ENCODE data around the gene DHRS7.

The DHRS7 gene

DNA sequence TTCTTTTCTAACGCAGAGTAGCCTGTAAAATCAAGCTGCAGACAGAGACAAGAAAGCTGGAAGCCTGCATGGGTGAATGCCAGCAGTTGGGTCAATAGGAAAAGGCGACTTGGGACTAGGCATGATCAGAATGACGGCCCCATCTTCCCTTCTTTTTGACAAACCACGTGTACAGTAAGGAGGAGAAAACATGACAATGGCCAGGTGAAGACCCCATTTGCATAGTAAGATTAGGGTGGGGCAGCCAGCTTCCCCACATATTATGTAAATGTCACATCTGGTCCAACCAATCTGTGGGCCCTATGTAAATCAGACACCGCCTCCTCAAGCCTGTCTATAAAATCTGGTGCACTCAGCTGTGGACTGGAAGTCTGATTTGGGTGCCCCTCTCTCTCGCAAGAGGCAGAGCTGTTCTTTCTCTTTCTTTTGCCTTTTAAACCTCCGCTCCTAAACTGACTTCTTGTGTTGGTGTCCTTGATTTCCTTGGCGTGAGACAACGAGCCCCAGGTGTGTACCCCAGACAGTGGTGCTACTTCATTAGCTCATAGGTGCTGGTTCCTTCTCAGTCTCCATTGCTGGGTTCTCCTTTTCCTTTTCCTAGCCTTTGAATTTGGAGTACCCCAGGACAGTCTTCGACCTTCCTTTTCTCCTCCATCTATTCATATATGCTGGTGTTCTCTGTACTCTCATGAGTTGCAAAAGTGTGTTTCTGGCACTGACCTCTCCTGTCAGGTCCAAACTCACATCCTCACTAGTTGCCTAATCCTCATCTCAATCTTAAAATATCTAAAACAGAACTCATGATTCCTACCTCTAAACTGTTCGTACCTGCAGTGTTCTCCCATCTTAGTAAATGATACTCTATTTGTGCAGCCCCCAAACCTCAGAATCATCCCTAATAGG lies 9.4 kb upstream of the DHRS7 start:
- DNase-seq (ENCODE audit: low spot score) (no peak), ATAC-seq (ENCODE audit: low read depth) (no peak)
- no peaks in the 10 kb centered on the region for H3K27me3 ChIP-seq (ENCODE audit: insufficient read depth, poor library complexity, severe bottlenecking)
- H3K36me3 ChIP-seq (ENCODE audit: low read depth) = no peaks in the 10 kb centered on the region
- no peak for TF ChIP-seq CTCF (IDR thresholded peaks at IDR 0.05; ENCODE audit: poor library complexity, severe bottlenecking)
- H3K27ac ChIP-seq (ENCODE audit: poor library complexity, severe bottlenecking) = peak overlapping the region; percentile 52
- H3K4me3 ChIP-seq (ENCODE audit: severe bottlenecking) = no peak overlapping the region
- H3K9me3 ChIP-seq (ENCODE audit: severe bottlenecking) = peaks cover 5% of the 10 kb centered on the region
- peaks cover 24% of the 10 kb centered on the region for H3K4me1 ChIP-seq (ENCODE audit: insufficient read depth, poor library complexity, severe bottlenecking)

- Histone ChIP-seq H3K9me3 (ENCODE audit: severe bottlenecking) (no peaks in the 10 kb centered on the region), H3K27ac (ENCODE audit: poor library complexity, severe bottlenecking) (no peak overlapping the region), H3K4me3 (ENCODE audit: severe bottlenecking) (no peak overlapping the region), H3K27me3 (ENCODE audit: insufficient read depth, poor library complexity, severe bottlenecking) (no peaks in the 10 kb centered on the region), H3K4me1 (ENCODE audit: insufficient read depth, poor library complexity, severe bottlenecking) (peaks cover 10% of the 10 kb centered on the region), H3K36me3 (ENCODE audit: low read depth) (no peaks in the 10 kb centered on the region)
- ATAC-seq (ENCODE audit: low read depth) (no peak), DNase-seq (ENCODE audit: low spot score) (no peak)
- no peak for TF ChIP-seq CTCF (IDR thresholded peaks at IDR 0.05; ENCODE audit: poor library complexity, severe bottlenecking)
These were observed 6.5 kb upstream of the DHRS7 start for GRCh38 chr14:60171690-60172089.

DNA sequence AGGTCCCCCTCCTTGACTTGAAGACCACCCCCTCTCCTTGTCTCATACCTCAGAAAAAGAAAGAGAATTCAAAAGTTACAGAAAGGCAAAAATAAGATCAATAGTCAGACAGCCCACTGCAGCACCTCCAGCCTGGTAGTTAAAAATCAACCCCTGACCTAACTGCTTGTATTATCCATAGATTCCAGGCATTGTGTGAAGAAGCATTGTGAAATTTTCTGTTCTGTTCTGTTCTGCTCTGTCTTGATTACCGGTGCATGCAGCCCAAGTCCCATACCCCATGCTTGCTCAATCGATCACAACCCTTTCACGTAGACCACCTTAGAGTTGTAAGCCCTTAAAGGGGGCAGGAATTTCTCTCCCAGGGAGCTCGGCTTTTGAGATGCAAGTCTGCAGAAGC lies 5.8 kb upstream of the DHRS7 start:
- no peaks in the 10 kb centered on the region for H3K27me3 ChIP-seq (ENCODE audit: insufficient read depth, poor library complexity, severe bottlenecking)
- no peaks in the 10 kb centered on the region for H3K36me3 ChIP-seq (ENCODE audit: low read depth)

DNA sequence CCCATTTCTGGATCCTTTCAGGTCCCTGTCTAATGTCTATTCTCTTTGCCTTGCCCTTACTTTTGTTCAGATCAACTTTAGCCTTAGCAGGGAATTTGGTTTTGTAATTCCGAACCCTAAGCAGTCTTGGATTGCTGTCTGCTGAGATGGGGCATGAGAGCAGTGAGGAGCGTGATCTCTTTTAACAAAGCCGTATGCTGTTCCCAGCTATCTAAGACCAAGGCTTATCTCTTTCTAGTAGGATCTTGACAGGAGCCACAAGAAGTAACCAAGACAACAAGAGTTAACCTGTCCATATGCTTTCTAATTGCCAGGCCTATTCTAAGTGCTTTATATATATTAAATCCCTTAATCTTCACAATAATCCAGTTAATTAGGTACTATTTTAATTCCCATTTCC lies 4.5 kb upstream of the DHRS7 start:
- H3K4me3 ChIP-seq (ENCODE audit: severe bottlenecking) = no peak overlapping the region
- peaks cover 4% of the 10 kb centered on the region for H3K4me1 ChIP-seq (ENCODE audit: insufficient read depth, poor library complexity, severe bottlenecking)
- H3K27me3 ChIP-seq (ENCODE audit: insufficient read depth, poor library complexity, severe bottlenecking) = no peaks in the 10 kb centered on the region
- ATAC-seq (ENCODE audit: low read depth) (no peak), DNase-seq (ENCODE audit: low spot score) (no peak)
- no peak for TF ChIP-seq CTCF (IDR thresholded peaks at IDR 0.05; ENCODE audit: poor library complexity, severe bottlenecking)
- H3K27ac ChIP-seq (ENCODE audit: poor library complexity, severe bottlenecking) = no peak overlapping the region
- no peaks in the 10 kb centered on the region for H3K36me3 ChIP-seq (ENCODE audit: low read depth)
- H3K9me3 ChIP-seq (ENCODE audit: severe bottlenecking) = no peaks in the 10 kb centered on the region

More for the DNA sequence above, 5.8 kb upstream of the DHRS7 start:
- H3K4me3 ChIP-seq (ENCODE audit: severe bottlenecking) = no peak overlapping the region
- H3K27ac ChIP-seq (ENCODE audit: poor library complexity, severe bottlenecking) = no peak overlapping the region
- no peaks in the 10 kb centered on the region for H3K9me3 ChIP-seq (ENCODE audit: severe bottlenecking)
- ATAC-seq (ENCODE audit: low read depth) (no peak), DNase-seq (ENCODE audit: low spot score) (no peak)
- TF ChIP-seq CTCF (IDR thresholded peaks at IDR 0.05; ENCODE audit: poor library complexity, severe bottlenecking) = no peak
- H3K4me1 ChIP-seq (ENCODE audit: insufficient read depth, poor library complexity, severe bottlenecking) = peaks cover 10% of the 10 kb centered on the region

GRCh38 chr14:60166142-60166541 lies 944 bp upstream of the DHRS7 start:
- no peak for TF ChIP-seq CTCF (IDR thresholded peaks at IDR 0.05; ENCODE audit: poor library complexity, severe bottlenecking)
- Histone ChIP-seq H3K4me1 (ENCODE audit: insufficient read depth, poor library complexity, severe bottlenecking) (peaks cover 13% of the 10 kb centered on the region), H3K36me3 (ENCODE audit: low read depth) (peaks cover 8% of the 10 kb centered on the region; the same call in 1 of the 2 replicates), H3K27me3 (ENCODE audit: insufficient read depth, poor library complexity, severe bottlenecking) (no peaks in the 10 kb centered on the region), H3K4me3 (ENCODE audit: severe bottlenecking) (no peak overlapping the region), H3K27ac (ENCODE audit: poor library complexity, severe bottlenecking) (peak overlapping the region; percentile 81), H3K9me3 (ENCODE audit: severe bottlenecking) (no peaks in the 10 kb centered on the region)
- DNase-seq (ENCODE audit: low spot score) (no peak), ATAC-seq (ENCODE audit: low read depth) (no peak)

All from RWPE2 (cell line).